Upper lobe of right lung (tissue), 1 donor: Measurements from ENCODE around the gene MTMR1. TPM values are rescaled to one million over a fixed set of nuclear protein-coding genes. Genes with fewer than 3 reads are reported as not detected.
A peak's percentile ranks its signal among the peaks of the same experiment; 100 is the strongest.

Source experiments
- ATAC-seq: fragments of 200-7000 bp; cut with Tn5 transposase; one replicate; pipeline ENCODE4 v1.9.1; 2020; ENCODE audit warnings: mild to moderate bottlenecking, moderate library complexity
- DNase-seq: peaks from one replicate; pipeline ENCODE4 v3.0.0-alpha.2; 2020
- H3K27ac ChIP-seq: fragments of 200-600 bp; one replicate; pipeline ENCODE4 v1.8.0; 2022
- H3K27me3 ChIP-seq: fragments of 200-600 bp; one replicate; pipeline ENCODE4 v1.8.0; 2022; ENCODE audit warnings: mild to moderate bottlenecking
- H3K36me3 ChIP-seq: fragments of 200-600 bp; one replicate; pipeline ENCODE4 v1.8.0; 2022
- H3K4me1 ChIP-seq: fragments of 200-600 bp; one replicate; pipeline ENCODE4 v1.8.0; 2022
- H3K4me3 ChIP-seq: fragments of 200-600 bp; one replicate; pipeline ENCODE4 v1.8.0; 2022; ENCODE audit warnings: mild to moderate bottlenecking
- H3K9me3 ChIP-seq: fragments of 200-600 bp; one replicate; pipeline ENCODE4 v1.8.0; 2022
- CTCF ChIP-seq: fragments of 200-600 bp; IDR thresholded peaks from one replicate; pipeline ENCODE4 v1.8.0; 2022; ENCODE audit warnings: antibody characterized with exemption
- intact Hi-C: fragments of 100-400 bp; cut with DNase I; formaldehyde crosslinking; loops from one replicate; pipeline ENCODE4 v1.11.0; 2022
- total RNA-seq: library from RNA; stranded (reverse); fragmentation: NEBNext Ultra II Directional; extraction: Animal tissue kit (Norgen Biotek cat#: 25700); gene quantifications from one replicate; pipeline ENCODE4 v1.2.1, GENCODE V29; 2021
- donor health status: DM: no; HTN: yes; CAD: no; lungs with severe emphysema.

The MTMR1 gene
- total RNA-seq, 1 donor from 2014 or later = 27.3 TPM

- intact Hi-C loops = no loop called here
- H3K9me3 ChIP-seq = no peaks in the 10 kb centered on the region
- no peaks in the 10 kb centered on the region for H3K27me3 ChIP-seq
- TF ChIP-seq CTCF = peak; percentile 25
- H3K4me1 ChIP-seq = no peaks in the 10 kb centered on the region
- ATAC-seq = peak; percentile 67
- H3K4me3 ChIP-seq = no peak overlapping the region
- no peak for DNase-seq
- H3K27ac ChIP-seq = no peak overlapping the region
- H3K36me3 ChIP-seq = no peaks in the 10 kb centered on the region
These were observed 12.2 kb upstream of the MTMR1 start for GRCh38 chrX:150680974-150681373.

- DNase-seq (no peak), ATAC-seq (no peak)
- no peak for TF ChIP-seq CTCF
- Histone ChIP-seq H3K27me3 (no peaks in the 10 kb centered on the region), H3K9me3 (no peaks in the 10 kb centered on the region), H3K27ac (no peak overlapping the region), H3K36me3 (no peaks in the 10 kb centered on the region), H3K4me1 (no peaks in the 10 kb centered on the region), H3K4me3 (no peak overlapping the region)
- intact Hi-C loops = no loop called here
These were observed 10.1 kb upstream of the MTMR1 start for GRCh38 chrX:150683112-150683511.

GRCh38 chrX:150683536-150684146 lies 9.6 kb upstream of the MTMR1 start:
- no peak overlapping the region for H3K27ac ChIP-seq
- DNase-seq (no peak), ATAC-seq (peak; percentile 59)
- no peaks in the 10 kb centered on the region for H3K4me1 ChIP-seq
- peak; percentile 60 for TF ChIP-seq CTCF
- no peaks in the 10 kb centered on the region for H3K9me3 ChIP-seq
- no peak overlapping the region for H3K4me3 ChIP-seq
- intact Hi-C loops = no loop called here
- no peaks in the 10 kb centered on the region for H3K27me3 ChIP-seq
- H3K36me3 ChIP-seq = no peaks in the 10 kb centered on the region

GRCh38 chrX:150688911-150689451 lies 4.2 kb upstream of the MTMR1 start:
- H3K4me3 ChIP-seq = no peak overlapping the region
- no peaks in the 10 kb centered on the region for H3K9me3 ChIP-seq
- no peak for TF ChIP-seq CTCF
- ATAC-seq = no peak
- H3K36me3 ChIP-seq = no peaks in the 10 kb centered on the region
- no peak overlapping the region for H3K27ac ChIP-seq
- intact Hi-C loops = no loop called here
- no peaks in the 10 kb centered on the region for H3K4me1 ChIP-seq
- H3K27me3 ChIP-seq = no peaks in the 10 kb centered on the region
- no peak for DNase-seq

GRCh38 chrX:150690126-150690525 lies 3.1 kb upstream of the MTMR1 start:
- no peak for DNase-seq

More at GRCh38 chrX:150690126-150690525, 3.1 kb upstream of the MTMR1 start:
- TF ChIP-seq CTCF = no peak
- Histone ChIP-seq H3K27ac (no peak overlapping the region), H3K4me3 (no peak overlapping the region), H3K4me1 (no peaks in the 10 kb centered on the region), H3K9me3 (no peaks in the 10 kb centered on the region), H3K27me3 (no peaks in the 10 kb centered on the region), H3K36me3 (no peaks in the 10 kb centered on the region)
- no peak for ATAC-seq
- intact Hi-C loops = no loop called here
